ENCODE measurements around the gene MEIS1. TPM values are rescaled to one million over a fixed set of nuclear protein-coding genes. Genes with fewer than 3 reads are reported as not detected.

The MEIS1 gene
- total RNA-seq, 1 experiment from 2014 or later: 0.66 TPM

DNA sequence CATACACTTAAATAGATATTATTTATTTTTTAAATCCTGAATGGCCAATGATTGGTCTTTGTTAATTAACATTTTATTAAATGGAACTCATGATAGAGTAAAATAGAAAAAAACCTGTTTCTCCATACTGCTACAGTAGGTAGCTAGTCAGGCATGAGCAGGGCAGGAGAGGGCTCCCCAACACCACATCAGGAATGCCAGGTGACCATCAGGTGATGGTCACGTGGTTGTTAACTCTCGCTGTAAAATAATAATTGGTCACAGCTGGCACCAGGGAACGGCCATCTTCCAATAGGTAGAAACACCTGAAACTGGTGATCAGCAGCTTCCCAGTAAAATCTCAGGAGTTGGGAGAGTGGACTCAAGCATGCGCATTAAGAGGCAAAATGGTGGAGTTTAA lies 172.2 kb downstream of the MEIS1 start:
- no peak overlapping the region for H3K18ac ChIP-seq (ENCODE audit: insufficient read length, low read depth, low read length)
- no peaks in the 10 kb centered on the region for H4K20me1 ChIP-seq (ENCODE audit: control insufficient read depth, insufficient read depth, insufficient read length)
- H2AK5ac ChIP-seq (ENCODE audit: insufficient read length, low read length): no peak overlapping the region
- no CpG with 5 or more reads among the region's 4 CpGs for WGBS (ENCODE audit: extremely low coverage, insufficient read length, low lambda C conversion rate)
- H3K27ac ChIP-seq (ENCODE audit: insufficient read length, low read depth, low read length): no peak overlapping the region
- no peak overlapping the region for H4K8ac ChIP-seq (replicated peaks; ENCODE audit: insufficient read length, low read depth, low read length)
- H2BK120ac ChIP-seq (ENCODE audit: low read depth, low read length, poor library complexity, severe bottlenecking): no peak overlapping the region
- Mint-ChIP-seq H3K36me3 (ENCODE audit: insufficient read depth in 1 of 3, low read depth in 3 of 3) (peaks cover 0 to 12% (median 0%) of the 10 kb centered on the region in 3 experiments; a peak in 2 of 7 replicates), H3K4me1 (no peaks in the 10 kb centered on the region), H3K9me3 (peaks cover 2 to 5% of the 10 kb centered on the region in 2 experiments; a peak in 4 of 5 replicates), H3K4me3 (no peak overlapping the region), H3K27ac (no peak overlapping the region), H3K27me3 (ENCODE audit: low read depth) (peaks cover 2% of the 10 kb centered on the region; the same call in 1 of the 2 replicates)
- no peak overlapping the region for H2AFZ ChIP-seq (ENCODE audit: low read length)
- no peak overlapping the region for H3K56ac ChIP-seq (ENCODE audit: insufficient read length, low read depth, low read length)
- H2BK15ac ChIP-seq (ENCODE audit: low read depth, low read length): no peak overlapping the region
- no peaks in the 10 kb centered on the region for H3K9me3 ChIP-seq (ENCODE audit: control insufficient read depth, low read depth, low read length)
- no peak overlapping the region for H4K5ac ChIP-seq (ENCODE audit: insufficient read length, low read depth, low read length)
- H4K91ac ChIP-seq (ENCODE audit: insufficient read length, low read depth, low read length): no peak overlapping the region
- no peak overlapping the region for H3K14ac ChIP-seq (ENCODE audit: insufficient read depth, low read length)
- H3K4me1 ChIP-seq (ENCODE audit: insufficient read depth, low read length): no peaks in the 10 kb centered on the region
- H2BK12ac ChIP-seq (ENCODE audit: insufficient read length, low read depth, low read length): no peak overlapping the region
- DNase-seq: no peak
- H3K23me2 ChIP-seq (ENCODE audit: insufficient read length, low read depth, low read length, poor library complexity, severe bottlenecking): no peaks in the 10 kb centered on the region
- H3K23ac ChIP-seq (ENCODE audit: insufficient read length, low read depth, low read length): no peak overlapping the region
- no peak overlapping the region for H3K9ac ChIP-seq (ENCODE audit: extremely low read depth, insufficient read length, low read length)
- H2BK20ac ChIP-seq (ENCODE audit: low read depth, low read length, poor library complexity, severe bottlenecking): no peak overlapping the region
- no peak overlapping the region for H3T11ph ChIP-seq (ENCODE audit: low read length)
- TF ChIP-seq, protein P1, sequence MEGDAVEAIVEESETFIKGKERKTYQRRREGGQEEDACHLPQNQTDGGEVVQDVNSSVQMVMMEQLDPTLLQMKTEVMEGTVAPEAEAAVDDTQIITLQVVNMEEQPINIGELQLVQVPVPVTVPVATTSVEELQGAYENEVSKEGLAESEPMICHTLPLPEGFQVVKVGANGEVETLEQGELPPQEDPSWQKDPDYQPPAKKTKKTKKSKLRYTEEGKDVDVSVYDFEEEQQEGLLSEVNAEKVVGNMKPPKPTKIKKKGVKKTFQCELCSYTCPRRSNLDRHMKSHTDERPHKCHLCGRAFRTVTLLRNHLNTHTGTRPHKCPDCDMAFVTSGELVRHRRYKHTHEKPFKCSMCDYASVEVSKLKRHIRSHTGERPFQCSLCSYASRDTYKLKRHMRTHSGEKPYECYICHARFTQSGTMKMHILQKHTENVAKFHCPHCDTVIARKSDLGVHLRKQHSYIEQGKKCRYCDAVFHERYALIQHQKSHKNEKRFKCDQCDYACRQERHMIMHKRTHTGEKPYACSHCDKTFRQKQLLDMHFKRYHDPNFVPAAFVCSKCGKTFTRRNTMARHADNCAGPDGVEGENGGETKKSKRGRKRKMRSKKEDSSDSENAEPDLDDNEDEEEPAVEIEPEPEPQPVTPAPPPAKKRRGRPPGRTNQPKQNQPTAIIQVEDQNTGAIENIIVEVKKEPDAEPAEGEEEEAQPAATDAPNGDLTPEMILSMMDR (conservative IDR thresholded peaks at IDR 0.05): peak; percentile 26; the same call in 2 of the 3 replicates
- no peaks in the 10 kb centered on the region for H3K27me3 ChIP-seq (ENCODE audit: insufficient read depth, low read length)
- H3K4ac ChIP-seq (ENCODE audit: low read depth, low read length): no peak overlapping the region
- no peaks in the 10 kb centered on the region for H3K79me1 ChIP-seq (ENCODE audit: insufficient read depth, low read depth, low read length, poor library complexity, severe bottlenecking)
- H3K4me2 ChIP-seq (ENCODE audit: insufficient read depth, insufficient read length, low read length): no peak overlapping the region
- H2BK5ac ChIP-seq (ENCODE audit: insufficient read length, low read length): no peak overlapping the region
- H3K79me2 ChIP-seq (ENCODE audit: insufficient read depth, low read length): no peaks in the 10 kb centered on the region

Data from H9 (cell line).